Lower lobe of right lung (tissue), 2 donors: Measurements from ENCODE around the gene PTPN2. TPM values are rescaled to one million over a fixed set of nuclear protein-coding genes. Genes with fewer than 3 reads are reported as not detected.

Source experiments
- ATAC-seq, 2 donors: fragments of 200-7000 bp; cut with Tn5 transposase; one replicate each; pipeline ENCODE4 v1.9.1; 2020 to 2022; ENCODE audit warnings: mild to moderate bottlenecking in 2 of 2, moderate library complexity in 2 of 2
- DNase-seq: peaks from one replicate; pipeline ENCODE4 v3.0.0-alpha.2; 2020
- H3K27ac ChIP-seq: fragments of 200-600 bp; one replicate; pipeline ENCODE4 v1.8.0; 2022
- H3K27me3 ChIP-seq: fragments of 200-600 bp; one replicate; pipeline ENCODE4 v1.8.0; 2022; ENCODE audit warnings: low read depth
- H3K36me3 ChIP-seq: fragments of 200-600 bp; one replicate; pipeline ENCODE4 v1.8.0; 2022; ENCODE audit warnings: mild to moderate bottlenecking
- H3K4me1 ChIP-seq: fragments of 200-600 bp; one replicate; pipeline ENCODE4 v1.8.0; 2022
- H3K4me3 ChIP-seq: fragments of 200-600 bp; one replicate; pipeline ENCODE4 v1.8.0; 2022; ENCODE audit warnings: mild to moderate bottlenecking
- H3K9me3 ChIP-seq: fragments of 200-600 bp; one replicate; pipeline ENCODE4 v1.8.0; 2022
- intact Hi-C: fragments of 100-400 bp; cut with DNase I; formaldehyde crosslinking; loops from one replicate; pipeline ENCODE4 v1.11.0; 2022
- total RNA-seq: library from RNA; stranded (reverse); fragmentation: NEBNext Ultra II Directional; extraction: Animal tissue kit (Norgen Biotek cat#: 25700); gene quantifications from one replicate; pipeline ENCODE4 v1.2.1, GENCODE V29; 2021
- TF ChIP-seq, protein P1 (sequence below): fragments of 200-600 bp; IDR thresholded peaks from one replicate; pipeline ENCODE4 v1.8.0; 2022; ENCODE audit warnings: antibody characterized with exemption, mild to moderate bottlenecking
- donor health status: DM: no; HTN: yes; CAD: no; lungs with severe emphysema.

Gene PTPN2
- total RNA-seq, 1 donor from 2014 or later, result 52.6 TPM

DNA sequence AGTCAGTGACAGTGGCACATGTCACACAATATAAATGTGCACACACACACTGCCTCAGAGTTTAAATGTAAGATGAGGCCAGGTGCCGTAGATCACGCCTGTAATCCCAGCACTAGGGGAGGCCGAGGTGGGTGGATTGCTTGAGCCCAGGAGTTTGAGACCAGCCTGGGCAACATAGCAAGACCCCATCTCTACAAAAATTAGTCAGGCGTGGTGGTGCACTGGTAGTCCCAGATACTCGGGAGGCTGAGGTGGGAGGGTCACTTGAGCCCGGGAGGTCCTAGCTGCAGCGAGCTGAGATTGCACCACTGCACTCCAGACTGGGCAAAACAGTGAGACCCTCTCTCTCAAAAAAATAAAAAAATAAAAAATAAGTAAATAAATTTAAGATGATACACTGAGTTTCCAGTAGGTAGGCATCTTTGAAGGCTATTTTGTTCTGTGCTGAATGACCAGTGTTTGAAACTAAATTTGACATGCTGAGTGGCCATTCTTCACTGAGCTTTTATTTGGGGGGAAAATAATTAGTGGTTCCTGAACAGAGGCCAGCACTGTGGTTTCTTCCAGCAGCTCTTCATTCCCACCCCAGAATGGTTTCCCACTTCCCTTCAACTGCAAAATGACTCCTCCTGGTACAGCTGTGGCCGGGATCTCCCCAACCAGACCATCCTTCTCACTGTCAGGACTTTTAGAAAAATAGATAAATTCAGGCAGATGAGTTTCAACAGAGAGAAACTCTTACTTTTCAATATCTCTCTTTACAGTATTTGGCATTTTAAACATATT lies 136.3 kb downstream of the PTPN2 start:
- H3K36me3 ChIP-seq, result no peaks in the 10 kb centered on the region
- H3K27me3 ChIP-seq, result no peaks in the 10 kb centered on the region
- intact Hi-C loops, result no loop called here
- no peak for DNase-seq
- ATAC-seq, result no peak
- no peak overlapping the region for H3K4me3 ChIP-seq
- TF ChIP-seq, protein P1, sequence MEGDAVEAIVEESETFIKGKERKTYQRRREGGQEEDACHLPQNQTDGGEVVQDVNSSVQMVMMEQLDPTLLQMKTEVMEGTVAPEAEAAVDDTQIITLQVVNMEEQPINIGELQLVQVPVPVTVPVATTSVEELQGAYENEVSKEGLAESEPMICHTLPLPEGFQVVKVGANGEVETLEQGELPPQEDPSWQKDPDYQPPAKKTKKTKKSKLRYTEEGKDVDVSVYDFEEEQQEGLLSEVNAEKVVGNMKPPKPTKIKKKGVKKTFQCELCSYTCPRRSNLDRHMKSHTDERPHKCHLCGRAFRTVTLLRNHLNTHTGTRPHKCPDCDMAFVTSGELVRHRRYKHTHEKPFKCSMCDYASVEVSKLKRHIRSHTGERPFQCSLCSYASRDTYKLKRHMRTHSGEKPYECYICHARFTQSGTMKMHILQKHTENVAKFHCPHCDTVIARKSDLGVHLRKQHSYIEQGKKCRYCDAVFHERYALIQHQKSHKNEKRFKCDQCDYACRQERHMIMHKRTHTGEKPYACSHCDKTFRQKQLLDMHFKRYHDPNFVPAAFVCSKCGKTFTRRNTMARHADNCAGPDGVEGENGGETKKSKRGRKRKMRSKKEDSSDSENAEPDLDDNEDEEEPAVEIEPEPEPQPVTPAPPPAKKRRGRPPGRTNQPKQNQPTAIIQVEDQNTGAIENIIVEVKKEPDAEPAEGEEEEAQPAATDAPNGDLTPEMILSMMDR, result no peak
- no peaks in the 10 kb centered on the region for H3K4me1 ChIP-seq
- no peaks in the 10 kb centered on the region for H3K9me3 ChIP-seq
- H3K27ac ChIP-seq, result no peak overlapping the region

DNA sequence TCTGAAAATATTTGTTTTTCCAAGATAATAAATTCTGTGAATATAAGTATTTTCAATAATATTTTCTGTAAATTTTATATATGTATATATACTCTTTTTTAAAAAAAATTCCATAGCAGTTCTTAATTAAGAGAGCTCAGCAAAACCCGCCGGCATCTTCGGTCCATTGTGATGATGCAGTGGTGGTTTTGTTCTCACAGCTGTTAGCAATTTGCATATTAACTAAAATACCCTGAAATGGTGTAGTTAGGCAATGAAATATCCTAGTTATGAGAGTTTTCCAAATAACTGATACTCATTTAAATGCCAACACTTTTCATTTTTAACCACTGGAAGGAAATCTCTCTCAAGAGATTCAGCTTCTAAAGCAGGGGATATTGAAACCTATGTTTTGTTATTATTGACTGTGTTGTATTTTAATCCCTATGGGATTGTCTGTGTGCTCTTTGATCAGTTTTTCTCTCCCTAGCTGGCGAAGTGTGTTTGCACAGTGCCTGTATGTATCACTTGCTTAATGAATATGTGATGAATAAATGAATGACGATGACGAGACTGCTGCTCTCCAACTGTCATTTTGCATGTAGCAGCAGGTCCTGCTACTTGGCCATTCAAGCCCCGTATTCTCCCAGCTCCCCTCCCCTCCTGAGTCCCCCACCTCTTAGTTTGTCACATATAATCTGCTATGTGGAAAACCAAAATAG lies 138.8 kb downstream of the PTPN2 start:
- Histone ChIP-seq H3K4me1 (no peaks in the 10 kb centered on the region), H3K9me3 (no peaks in the 10 kb centered on the region), H3K27ac (no peak overlapping the region), H3K4me3 (no peak overlapping the region), H3K36me3 (no peaks in the 10 kb centered on the region), H3K27me3 (no peaks in the 10 kb centered on the region)
- intact Hi-C loops, result no loop called here
- TF ChIP-seq, protein P1, result no peak
- no peak for DNase-seq
- ATAC-seq, result no peak

DNA sequence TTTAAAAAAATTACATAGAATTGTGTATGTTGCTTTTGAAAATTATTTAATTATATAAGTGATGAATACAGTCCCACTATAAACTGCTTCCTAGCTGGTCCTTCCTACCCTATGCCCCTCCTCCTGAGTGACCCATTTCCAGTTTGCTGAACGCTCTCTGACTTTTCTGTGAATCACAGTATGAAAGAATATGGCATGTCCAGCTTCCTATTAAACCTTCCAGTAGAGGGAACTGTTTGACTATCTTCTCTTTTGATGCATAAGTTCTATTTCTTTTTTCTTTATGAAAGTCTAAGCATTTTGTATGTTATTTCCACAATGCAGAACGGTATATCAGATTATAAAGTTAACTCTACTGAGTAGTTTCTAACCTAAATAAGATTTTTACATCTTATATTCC lies 139.9 kb downstream of the PTPN2 start:
- ATAC-seq, result peak in 1 of 2 donors; percentile 66
- H3K4me3 ChIP-seq, result no peak overlapping the region
- H3K4me1 ChIP-seq, result no peaks in the 10 kb centered on the region
- no peak for DNase-seq
- H3K9me3 ChIP-seq, result no peaks in the 10 kb centered on the region
- intact Hi-C loops, result no loop called here
- no peak overlapping the region for H3K27ac ChIP-seq
- TF ChIP-seq, protein P1, result peak; percentile 58
- no peaks in the 10 kb centered on the region for H3K36me3 ChIP-seq
- no peaks in the 10 kb centered on the region for H3K27me3 ChIP-seq

DNA sequence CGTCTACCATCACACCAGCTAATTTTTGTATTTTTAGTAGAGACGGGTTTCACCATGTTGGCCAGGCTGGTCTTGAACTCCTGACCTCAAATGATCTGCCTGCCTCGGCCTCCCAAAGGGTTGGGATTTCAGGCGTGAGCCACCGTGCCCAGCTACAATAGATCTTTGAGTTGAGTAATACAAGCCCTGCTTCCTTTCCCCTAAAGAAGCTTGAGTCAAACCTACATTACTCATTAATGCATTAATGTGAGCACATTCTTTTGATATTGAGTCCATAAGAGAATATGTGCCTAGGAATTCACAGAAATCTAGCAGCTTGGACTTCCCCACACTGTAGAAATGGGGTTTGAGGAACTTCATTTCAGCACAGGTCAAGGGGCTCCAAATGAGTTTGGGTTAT lies 141.6 kb downstream of the PTPN2 start:
- ATAC-seq (no peak), DNase-seq (no peak)
- Histone ChIP-seq H3K4me1 (no peaks in the 10 kb centered on the region), H3K27ac (no peak overlapping the region), H3K36me3 (no peaks in the 10 kb centered on the region), H3K9me3 (no peaks in the 10 kb centered on the region), H3K27me3 (no peaks in the 10 kb centered on the region), H3K4me3 (no peak overlapping the region)
- TF ChIP-seq, protein P1, result no peak
- intact Hi-C loops, result no loop called here

Other genes starting within 250 kb of the PTPN2 start
- gene SPIRE1, start 226.1 kb downstream of the PTPN2 start, total RNA-seq, result 42.1 TPM
- gene CEP76, start 181.5 kb downstream of the PTPN2 start, total RNA-seq, result 5.0 TPM
- 75.0 TPM for gene PSMG2, start 181.2 kb downstream of the PTPN2 start, total RNA-seq
- 34.8 TPM for gene SEH1L, start 63.8 kb upstream of the PTPN2 start, total RNA-seq
- 29.1 TPM for gene CEP192, start 107.1 kb upstream of the PTPN2 start, total RNA-seq